Measurements from ENCODE around the gene JAKMIP2. TPM values are rescaled to one million over a fixed set of nuclear protein-coding genes. Genes with fewer than 3 reads are reported as not detected.

Gene JAKMIP2
- total RNA-seq, 1 experiment from 2014 or later = 6.4 TPM

DNA sequence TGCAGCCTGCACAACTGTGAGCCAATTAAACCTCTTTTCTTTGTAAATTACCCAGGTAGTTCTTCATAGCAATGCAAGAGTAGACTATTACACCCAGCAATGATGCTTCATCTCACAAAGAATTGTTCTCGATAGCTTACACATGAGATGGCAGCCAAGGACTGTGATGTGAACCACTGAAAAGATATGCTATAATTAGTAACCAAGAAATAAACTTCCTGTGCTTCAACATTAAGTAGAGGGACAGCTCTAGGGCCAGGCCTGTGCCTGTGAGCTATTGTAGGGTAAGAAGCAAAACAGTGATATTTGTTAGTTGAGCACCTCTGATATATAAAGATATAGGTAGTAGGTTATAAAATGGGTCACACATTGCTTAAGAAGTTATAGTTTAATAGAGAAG is 230.9 kb downstream of the JAKMIP2 start:
- Histone ChIP-seq H3K14ac (ENCODE audit: insufficient read depth, low read length) (no peak overlapping the region), H3T11ph (ENCODE audit: low read length) (no peak overlapping the region), H3K4me1 (ENCODE audit: insufficient read depth, low read length) (no peaks in the 10 kb centered on the region), H4K5ac (ENCODE audit: insufficient read length, low read depth, low read length) (no peak overlapping the region), H2AK5ac (ENCODE audit: insufficient read length, low read length) (no peak overlapping the region), H3K79me1 (ENCODE audit: insufficient read depth, low read depth, low read length, poor library complexity, severe bottlenecking) (no peaks in the 10 kb centered on the region), H3K23me2 (ENCODE audit: insufficient read length, low read depth, low read length, poor library complexity, severe bottlenecking) (no peaks in the 10 kb centered on the region), H3K23ac (ENCODE audit: insufficient read length, low read depth, low read length) (no peak overlapping the region), H2BK12ac (ENCODE audit: insufficient read length, low read depth, low read length) (no peak overlapping the region), H3K56ac (ENCODE audit: insufficient read length, low read depth, low read length) (no peak overlapping the region), H2AFZ (ENCODE audit: low read length) (no peak overlapping the region), H2BK120ac (ENCODE audit: low read depth, low read length, poor library complexity, severe bottlenecking) (no peak overlapping the region), H3K79me2 (ENCODE audit: insufficient read depth, low read length) (no peaks in the 10 kb centered on the region), H3K27me3 (ENCODE audit: insufficient read depth, low read length) (no peaks in the 10 kb centered on the region), H2BK15ac (ENCODE audit: low read depth, low read length) (no peak overlapping the region), H3K4ac (ENCODE audit: low read depth, low read length) (no peak overlapping the region), H4K91ac (ENCODE audit: insufficient read length, low read depth, low read length) (no peak overlapping the region), H2BK20ac (ENCODE audit: low read depth, low read length, poor library complexity, severe bottlenecking) (no peak overlapping the region), H4K20me1 (ENCODE audit: control insufficient read depth, insufficient read depth, insufficient read length) (no peaks in the 10 kb centered on the region), H4K8ac (replicated peaks; ENCODE audit: insufficient read length, low read depth, low read length) (no peak overlapping the region), H3K4me2 (ENCODE audit: insufficient read depth, insufficient read length, low read length) (no peak overlapping the region), H3K27ac (ENCODE audit: insufficient read length, low read depth, low read length) (no peak overlapping the region), H3K18ac (ENCODE audit: insufficient read length, low read depth, low read length) (no peak overlapping the region), H3K9me3 (ENCODE audit: control insufficient read depth, low read depth, low read length) (no peaks in the 10 kb centered on the region), H3K9ac (ENCODE audit: extremely low read depth, insufficient read length, low read length) (no peak overlapping the region), H2BK5ac (ENCODE audit: insufficient read length, low read length) (no peak overlapping the region)
- DNase-seq = no peak
- Mint-ChIP-seq H3K36me3 (ENCODE audit: insufficient read depth in 1 of 3, low read depth in 3 of 3) (no peaks in the 10 kb centered on the region; a peak in 1 of 7 replicates), H3K27ac (peak overlapping the region in 1 of 3 experiments; percentile 19; a peak in 1 of 7 replicates), H3K4me1 (peaks cover 19 to 20% of the 10 kb centered on the region in 2 experiments), H3K27me3 (ENCODE audit: low read depth) (no peaks in the 10 kb centered on the region), H3K4me3 (no peak overlapping the region), H3K9me3 (peaks cover 3 to 6% of the 10 kb centered on the region in 2 experiments; a peak in 3 of 5 replicates)
- TF ChIP-seq, protein P1, sequence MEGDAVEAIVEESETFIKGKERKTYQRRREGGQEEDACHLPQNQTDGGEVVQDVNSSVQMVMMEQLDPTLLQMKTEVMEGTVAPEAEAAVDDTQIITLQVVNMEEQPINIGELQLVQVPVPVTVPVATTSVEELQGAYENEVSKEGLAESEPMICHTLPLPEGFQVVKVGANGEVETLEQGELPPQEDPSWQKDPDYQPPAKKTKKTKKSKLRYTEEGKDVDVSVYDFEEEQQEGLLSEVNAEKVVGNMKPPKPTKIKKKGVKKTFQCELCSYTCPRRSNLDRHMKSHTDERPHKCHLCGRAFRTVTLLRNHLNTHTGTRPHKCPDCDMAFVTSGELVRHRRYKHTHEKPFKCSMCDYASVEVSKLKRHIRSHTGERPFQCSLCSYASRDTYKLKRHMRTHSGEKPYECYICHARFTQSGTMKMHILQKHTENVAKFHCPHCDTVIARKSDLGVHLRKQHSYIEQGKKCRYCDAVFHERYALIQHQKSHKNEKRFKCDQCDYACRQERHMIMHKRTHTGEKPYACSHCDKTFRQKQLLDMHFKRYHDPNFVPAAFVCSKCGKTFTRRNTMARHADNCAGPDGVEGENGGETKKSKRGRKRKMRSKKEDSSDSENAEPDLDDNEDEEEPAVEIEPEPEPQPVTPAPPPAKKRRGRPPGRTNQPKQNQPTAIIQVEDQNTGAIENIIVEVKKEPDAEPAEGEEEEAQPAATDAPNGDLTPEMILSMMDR (conservative IDR thresholded peaks at IDR 0.05) = no peak
- no CpG with 5 or more reads among the region's 1 CpG for WGBS (ENCODE audit: extremely low coverage, insufficient read length, low lambda C conversion rate)
